GM18508 (cell line): Measurements from ENCODE around the gene C11orf58.

Experiments used
- ATAC-seq: cut with Tn5 transposase; IDR thresholded peaks from one replicate; pipeline ENCODE4 v1.9.1; 2021; ENCODE audit warnings: moderate number of reproducible peaks; ENCODE audit not compliant: insufficient read depth, unreplicated experiment

The C11orf58 gene

DNA sequence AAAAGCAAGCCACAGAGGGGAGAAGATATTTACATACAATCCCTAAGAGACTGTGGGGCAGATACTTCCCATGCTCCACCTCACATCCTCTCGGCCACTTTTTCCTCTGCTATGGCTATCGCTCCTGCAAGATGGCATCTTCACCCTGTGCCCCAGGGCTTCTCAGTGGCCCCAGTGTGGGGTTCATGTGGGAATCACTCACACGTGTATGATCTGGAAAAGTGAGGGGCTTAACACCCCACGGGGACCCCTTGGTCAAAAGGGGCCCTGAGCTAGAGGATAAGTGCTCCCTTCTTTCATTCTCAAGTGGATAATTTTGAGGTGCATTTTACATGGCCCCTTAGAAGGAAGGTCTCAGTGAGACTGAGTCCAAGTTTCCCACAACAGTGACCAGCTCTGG, 28.7 kb downstream of the C11orf58 start:
- ATAC-seq, result no peak

GRCh38 chr11:16767957-16768356, 29.5 kb downstream of the C11orf58 start:
- no peak for ATAC-seq

GRCh38 chr11:16769386-16769785, 30.9 kb downstream of the C11orf58 start:
- ATAC-seq, result no peak

- no peak for ATAC-seq
Observed at GRCh38 chr11:16770016-16770415, 31.6 kb downstream of the C11orf58 start.

GRCh38 chr11:16771350-16772140, 33.1 kb downstream of the C11orf58 start:
- ATAC-seq, result no peak

DNA sequence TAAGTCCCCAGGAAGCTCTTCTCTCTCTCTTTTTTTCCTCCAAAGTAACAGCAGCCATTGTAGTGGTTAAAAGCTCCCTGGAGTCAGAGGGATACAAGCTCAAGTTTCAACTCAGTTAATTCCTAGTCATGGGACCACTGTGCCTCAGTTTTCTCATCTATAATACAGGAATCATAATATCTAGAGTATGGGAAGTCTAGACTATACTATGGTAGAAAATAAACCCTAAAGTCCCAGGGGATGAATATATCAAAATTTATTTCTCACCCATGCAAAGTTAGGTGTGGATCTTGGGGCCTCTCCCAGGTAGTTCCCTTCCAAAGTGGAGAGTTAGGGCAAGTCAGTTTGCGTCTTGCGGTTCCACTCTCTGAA, 33.7 kb downstream of the C11orf58 start:
- ATAC-seq, result no peak

GRCh38 chr11:16773981-16774935, 35.8 kb downstream of the C11orf58 start:
- no peak for ATAC-seq

DNA sequence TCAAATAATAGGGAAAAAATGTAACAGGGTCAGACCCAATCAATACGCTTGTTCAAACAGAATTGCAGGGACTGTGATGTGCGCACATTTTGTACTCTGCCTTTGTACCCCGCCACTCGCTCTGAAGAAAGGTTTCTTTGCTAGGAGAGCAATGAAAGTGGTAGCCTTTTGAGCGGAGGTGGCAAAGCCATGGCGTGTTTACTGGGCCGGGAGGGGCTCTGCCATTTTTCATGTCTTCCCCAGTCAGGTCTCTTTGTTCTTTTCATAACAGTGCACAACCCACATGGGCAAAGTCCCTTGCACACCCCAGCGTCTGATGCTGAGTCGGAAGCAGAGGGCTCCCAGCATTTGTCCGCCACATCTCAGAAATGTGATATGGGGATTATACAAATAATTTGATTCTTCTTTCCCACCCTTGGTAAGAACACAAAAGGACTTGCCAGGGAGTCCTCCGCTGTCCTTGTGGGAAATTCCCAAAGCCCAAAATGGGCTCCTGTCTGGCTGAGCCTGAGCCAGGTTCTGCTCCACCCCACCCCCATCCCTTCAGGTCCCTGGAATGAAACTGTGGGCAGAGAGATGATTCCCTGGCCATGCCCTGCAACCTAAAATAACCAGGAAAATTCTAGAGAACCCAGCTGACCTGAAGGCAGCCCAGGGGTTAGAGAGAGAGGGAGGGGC, 36.6 kb downstream of the C11orf58 start:
- ATAC-seq, result no peak

- ATAC-seq, result no peak
Observed at GRCh38 chr11:16775614-16776283, 37.3 kb downstream of the C11orf58 start.

GRCh38 chr11:16776711-16777612, 38.5 kb downstream of the C11orf58 start:
- ATAC-seq, result no peak

DNA sequence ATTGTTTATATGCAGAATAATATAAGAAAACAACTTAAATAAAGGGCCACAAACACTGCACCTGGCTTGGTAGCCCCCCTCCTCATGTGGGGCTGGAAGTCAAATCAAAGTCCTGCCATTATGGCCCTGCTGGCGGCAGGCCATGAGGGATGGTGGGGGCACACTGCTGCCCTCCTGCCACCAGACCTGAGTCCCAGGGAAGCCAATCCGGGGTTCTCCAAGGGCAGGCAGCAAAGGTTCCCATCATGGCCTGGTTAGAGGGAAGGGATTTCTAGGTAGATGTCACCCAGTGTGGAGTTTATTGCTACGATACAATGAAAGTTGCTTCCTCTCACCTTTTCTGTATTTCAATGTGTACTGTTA, 39.1 kb downstream of the C11orf58 start:
- ATAC-seq, result no peak

DNA sequence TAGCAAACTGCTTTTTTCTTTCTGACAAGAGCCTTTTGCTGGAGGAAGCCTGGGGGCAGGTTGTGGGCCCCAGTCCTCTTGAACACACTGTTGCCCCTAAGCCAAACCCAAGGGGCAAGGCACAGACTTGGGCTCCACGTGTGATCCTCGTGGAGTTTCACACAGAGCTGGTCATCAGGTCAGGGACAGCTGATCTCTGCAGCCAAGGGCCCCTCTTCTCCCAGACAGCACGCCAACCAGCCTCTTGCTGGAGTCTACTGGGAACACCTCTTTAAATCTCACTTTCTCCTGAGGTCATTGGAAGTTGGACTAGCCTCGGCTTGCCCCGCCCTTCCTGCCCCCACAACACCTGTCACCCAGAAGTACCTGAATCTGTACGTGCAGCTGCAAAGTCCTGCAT, 39.8 kb downstream of the C11orf58 start:
- no peak for ATAC-seq

GRCh38 chr11:16778876-16779275, 40.4 kb downstream of the C11orf58 start:
- ATAC-seq, result no peak

DNA sequence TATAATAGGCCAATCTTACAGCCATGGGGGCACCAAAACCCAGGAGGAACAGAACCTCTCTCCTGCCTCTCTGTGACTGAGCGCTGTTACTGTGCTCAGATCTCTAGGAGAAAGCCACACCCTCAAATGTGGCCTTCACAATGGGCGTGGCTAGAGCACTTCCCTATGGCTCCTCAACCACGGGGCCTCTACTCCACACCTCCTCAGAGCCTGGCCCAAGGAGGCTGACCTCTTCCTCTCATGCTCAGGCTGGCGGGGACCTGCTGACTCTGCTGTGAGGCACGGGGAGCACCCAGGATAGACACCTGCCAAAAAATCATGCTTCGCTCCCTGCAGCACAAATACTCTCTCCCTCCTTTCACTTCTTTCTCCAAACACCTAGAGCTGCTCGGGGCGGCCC, 41.0 kb downstream of the C11orf58 start:
- ATAC-seq, result no peak

- no peak for ATAC-seq
Observed at GRCh38 chr11:16780146-16780545, 41.7 kb downstream of the C11orf58 start.

DNA sequence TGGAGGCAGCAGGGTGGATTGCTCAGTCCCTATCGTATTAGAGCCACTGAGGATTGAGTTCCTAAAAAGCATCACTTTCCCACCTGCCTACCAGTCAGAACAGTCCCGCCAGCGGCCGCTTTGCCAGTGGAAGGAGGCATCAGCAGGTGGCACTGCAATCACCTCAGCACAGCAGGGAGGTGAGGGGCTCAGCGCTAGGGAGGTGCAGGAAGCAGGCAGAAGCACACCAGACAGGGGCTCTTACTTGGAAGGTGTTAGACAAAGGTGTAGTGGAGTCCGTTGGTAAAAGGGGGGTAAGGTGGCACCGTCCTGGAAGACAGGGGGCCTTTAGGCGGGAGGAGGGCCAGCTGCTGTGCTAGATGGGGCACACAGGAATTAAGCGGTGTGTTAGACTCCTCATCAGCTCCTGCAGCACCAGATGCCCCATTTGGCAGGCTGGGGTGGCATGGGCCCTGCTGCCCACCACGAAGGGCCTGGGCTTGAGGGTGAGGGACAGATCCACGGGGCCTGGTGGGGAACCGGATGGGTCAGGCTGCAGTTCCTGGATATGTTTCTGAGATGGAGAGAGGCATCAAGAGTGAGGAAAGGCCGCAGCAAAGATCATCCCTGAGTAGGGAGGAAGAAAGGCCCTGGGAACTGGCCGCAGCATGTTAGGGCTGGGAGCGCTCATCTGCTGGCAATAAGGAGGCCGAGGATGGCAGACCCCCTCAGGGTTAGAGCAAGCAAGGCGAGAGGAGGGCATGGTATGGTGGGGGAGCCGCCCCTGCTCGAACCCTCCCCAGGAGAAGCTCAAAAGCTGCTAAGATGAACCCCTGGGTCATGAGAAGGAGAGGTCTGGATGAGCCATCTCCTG, 42.5 kb downstream of the C11orf58 start:
- ATAC-seq, result no peak

DNA sequence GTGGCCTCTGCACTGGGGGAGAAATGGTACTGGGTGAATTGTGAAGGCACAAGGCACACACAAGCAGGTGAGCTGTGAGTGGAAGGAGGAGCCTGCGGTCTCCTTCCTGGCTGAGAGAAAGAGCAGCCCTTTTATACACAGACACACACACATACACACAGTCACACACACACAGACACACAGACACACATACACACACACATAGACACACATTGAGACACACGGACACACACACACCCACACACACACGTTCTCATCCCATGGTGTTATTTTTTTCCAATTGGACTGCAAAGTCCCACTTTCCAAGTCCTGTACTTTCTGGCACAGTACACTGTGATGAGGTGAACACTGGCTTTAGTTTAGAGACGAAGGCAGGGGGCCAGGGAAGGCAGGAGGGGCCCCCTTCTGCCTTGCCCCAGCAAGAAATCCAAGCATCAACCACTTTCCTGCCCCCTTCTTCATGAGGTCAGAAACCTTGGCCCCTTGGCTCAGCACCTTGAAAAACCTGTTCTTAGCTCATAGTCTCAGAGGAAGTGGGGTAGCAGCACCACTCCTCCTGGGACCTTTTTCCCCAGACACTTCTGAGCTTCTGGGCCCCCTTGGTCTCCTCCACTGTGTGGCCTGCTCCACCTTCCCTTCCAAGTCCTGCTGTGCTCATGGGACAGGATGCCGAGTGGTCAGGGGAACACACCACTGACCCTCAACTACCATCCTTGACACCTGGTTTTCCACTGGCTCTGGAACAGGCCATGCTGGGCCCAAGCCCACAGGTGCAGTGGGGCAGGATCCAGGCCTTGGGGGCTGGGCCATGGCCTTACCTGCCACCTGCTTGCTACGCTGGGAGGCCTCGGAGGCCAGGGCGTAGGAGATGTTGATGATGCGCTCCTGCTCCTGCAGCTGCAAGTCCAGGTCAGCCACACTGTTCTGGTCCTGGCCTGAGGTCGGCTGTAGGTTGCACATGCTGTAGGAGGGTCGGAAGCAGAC, 43.8 kb downstream of the C11orf58 start:
- ATAC-seq, result no peak
